Thoracic aorta (tissue), 2 donors: Measurements from ENCODE around the gene VSX1. TPM values are rescaled to one million over a fixed set of nuclear protein-coding genes. Genes with fewer than 3 reads are reported as not detected.

Experiments used
- ATAC-seq: fragments of 150-250 bp; one replicate; pipeline ENCODE4 v1.8.0; 2017; ENCODE audit warnings: low read depth; ENCODE audit not compliant: insufficient number of reproducible peaks, low FRiP score
- DNase-seq: peaks from one replicate; pipeline ENCODE4 v3.0.0-alpha.2; 2020; ENCODE audit warnings: low spot score
- H3K27ac ChIP-seq, 2 donors: fragments of 200-600 bp; sonication (generic); 1 replicate in 1 of 2; 2 replicates in 1 of 2; pipeline ENCODE4 v1.5.1; 2016; ENCODE audit warnings: mild to moderate bottlenecking in 2 of 2, moderate library complexity in 2 of 2
- H3K27me3 ChIP-seq: fragments of 200-600 bp; sonication (generic); replicated peaks from 2 replicates; pipeline ENCODE4 v1.6.0; 2016; ENCODE audit warnings: mild to moderate bottlenecking; ENCODE audit not compliant: insufficient read depth
- H3K36me3 ChIP-seq: fragments of 200-600 bp; sonication (generic); one replicate; pipeline ENCODE4 v1.5.1; 2016
- H3K4me1 ChIP-seq, 2 donors: fragments of 200-600 bp; sonication (generic); 1 replicate in 1 of 2; 2 replicates in 1 of 2; pipeline versions ENCODE4 v1.5.1 to v1.6.0; 2016; ENCODE audit warnings: low read depth in 2 of 2, mild to moderate bottlenecking in 1 of 2; ENCODE audit not compliant: control insufficient read depth in 1 of 2
- H3K4me3 ChIP-seq: fragments of 200-600 bp; sonication (generic); 2 replicates; pipeline ENCODE4 v1.5.1; 2016; ENCODE audit warnings: mild to moderate bottlenecking
- H3K9me3 ChIP-seq: fragments of 200-600 bp; sonication (generic); 2 replicates; pipeline ENCODE4 v1.5.1; 2016
- CTCF ChIP-seq: fragments of 200-600 bp; sonication (generic); IDR thresholded peaks from one replicate; pipeline ENCODE4 v1.5.1; 2019; ENCODE audit warnings: antibody characterized with exemption
- total RNA-seq, 2 donors: library from RNA; depleted of rRNA; stranded (reverse); fragments of >200 nt; gene quantifications; one replicate each; pipeline versions ENCODE4 v1.1.0 to v1.2.3, GENCODE V29; 2016

Gene VSX1
- total RNA-seq, 2 donors from 2014 or later = not detected

GRCh38 chr20:25044660-25045342, 37.1 kb downstream of the VSX1 start:
- Histone ChIP-seq H3K27me3 (no peaks in the 10 kb centered on the region), H3K27ac (peak overlapping the region; percentile 57 to 74), H3K4me1 (peaks cover 54 to 100% of the 10 kb centered on the region in 2 donors), H3K4me3 (no peak overlapping the region), H3K36me3 (peaks cover 9% of the 10 kb centered on the region), H3K9me3 (no peaks in the 10 kb centered on the region)
- no peak for TF ChIP-seq CTCF
- no peak for DNase-seq
- ATAC-seq = no peak

GRCh38 chr20:25044261-25044560, 37.7 kb downstream of the VSX1 start:
- Histone ChIP-seq H3K27me3 (no peaks in the 10 kb centered on the region), H3K4me3 (no peak overlapping the region), H3K9me3 (no peaks in the 10 kb centered on the region), H3K36me3 (peaks cover 9% of the 10 kb centered on the region), H3K4me1 (peaks cover 57 to 100% of the 10 kb centered on the region in 2 donors), H3K27ac (peak overlapping the region; percentile 57 to 74)
- no peak for ATAC-seq
- DNase-seq = no peak
- TF ChIP-seq CTCF = no peak

- ATAC-seq (no peak), DNase-seq (no peak)
- Histone ChIP-seq H3K27me3 (no peaks in the 10 kb centered on the region), H3K4me1 (peaks cover 61 to 100% of the 10 kb centered on the region in 2 donors), H3K9me3 (no peaks in the 10 kb centered on the region), H3K36me3 (peaks cover 9% of the 10 kb centered on the region), H3K27ac (peak overlapping the region; percentile 57 to 95), H3K4me3 (no peak overlapping the region)
- TF ChIP-seq CTCF = no peak
These were observed 38.3 kb downstream of the VSX1 start for GRCh38 chr20:25043499-25044260.

- Histone ChIP-seq H3K9me3 (no peaks in the 10 kb centered on the region), H3K27ac (peak overlapping the region; percentile 57 to 95), H3K4me1 (peaks cover 68 to 100% of the 10 kb centered on the region in 2 donors), H3K36me3 (peaks cover 9% of the 10 kb centered on the region), H3K4me3 (no peak overlapping the region), H3K27me3 (no peaks in the 10 kb centered on the region)
- no peak for DNase-seq
- TF ChIP-seq CTCF = no peak
- no peak for ATAC-seq
These were observed 39.1 kb downstream of the VSX1 start for GRCh38 chr20:25042531-25043498.
